NCI-H2227 (cell line): Measurements from ENCODE around the gene LYPD4.
A peak's percentile ranks its signal among the peaks of the same experiment; 100 is the strongest.
"Not testable (repeated sequence)": the region's sequence is repeated elsewhere in the genome, so short reads cannot be mapped to it uniquely, and the experiment has no call there.

ENCODE experiments used
- DNase-seq: peaks from one replicate; lab custom pipeline; 2025; ENCODE audit not compliant: unreplicated experiment; lab: John Stamatoyannopoulos, UW

Gene LYPD4

GRCh38 chr19:41875973-41876372, 31.5 kb upstream of the LYPD4 start:
- not testable (repeated sequence) for DNase-seq

GRCh38 chr19:41872775-41873647, 28.5 kb upstream of the LYPD4 start:
- peak; percentile 91 for DNase-seq

- DNase-seq: no peak
Measured at GRCh38 chr19:41872384-41872774, 27.9 kb upstream of the LYPD4 start.

DNA sequence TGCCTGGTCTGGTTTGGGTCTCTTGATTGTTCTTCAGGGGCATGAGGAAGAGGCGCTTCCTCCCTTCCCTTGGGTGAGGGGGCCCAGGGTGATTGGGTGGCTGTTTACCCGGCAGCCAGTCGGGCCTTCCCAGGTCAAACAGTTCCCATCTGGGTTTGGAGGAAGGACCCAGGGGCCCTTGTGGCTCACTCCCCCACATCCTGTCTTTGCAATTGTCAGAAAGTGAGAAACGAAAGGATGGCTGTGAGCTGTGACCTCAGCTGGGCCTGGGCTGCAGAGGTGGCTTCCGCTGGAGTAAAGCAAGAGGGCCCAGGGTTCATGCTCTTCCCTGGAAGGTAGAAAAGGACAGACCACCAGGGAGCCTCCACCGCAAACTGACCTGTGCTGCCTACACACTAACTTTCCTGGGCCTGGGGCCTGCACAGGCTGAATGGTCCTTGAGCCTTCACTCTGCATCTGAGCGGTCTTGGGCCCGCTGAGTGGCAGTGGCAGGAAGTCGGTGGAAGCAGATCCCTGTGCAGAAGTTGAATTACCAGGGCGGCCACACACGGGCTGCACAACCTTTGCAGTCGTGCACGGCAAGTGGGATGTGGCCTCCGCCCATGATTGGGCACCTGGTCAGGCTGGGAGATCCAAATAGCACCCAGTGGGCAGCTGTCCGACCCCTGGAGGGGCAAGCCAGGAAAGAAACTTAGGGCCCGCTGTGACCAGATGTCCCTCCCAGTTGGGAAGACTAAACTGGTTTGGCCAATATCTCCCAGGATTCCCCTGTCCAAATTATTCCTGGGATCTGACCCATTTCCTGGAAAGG, 27.3 kb upstream of the LYPD4 start:
- DNase-seq: no peak

GRCh38 chr19:41870401-41870873, 26.0 kb upstream of the LYPD4 start:
- peak; percentile 45 for DNase-seq

DNA sequence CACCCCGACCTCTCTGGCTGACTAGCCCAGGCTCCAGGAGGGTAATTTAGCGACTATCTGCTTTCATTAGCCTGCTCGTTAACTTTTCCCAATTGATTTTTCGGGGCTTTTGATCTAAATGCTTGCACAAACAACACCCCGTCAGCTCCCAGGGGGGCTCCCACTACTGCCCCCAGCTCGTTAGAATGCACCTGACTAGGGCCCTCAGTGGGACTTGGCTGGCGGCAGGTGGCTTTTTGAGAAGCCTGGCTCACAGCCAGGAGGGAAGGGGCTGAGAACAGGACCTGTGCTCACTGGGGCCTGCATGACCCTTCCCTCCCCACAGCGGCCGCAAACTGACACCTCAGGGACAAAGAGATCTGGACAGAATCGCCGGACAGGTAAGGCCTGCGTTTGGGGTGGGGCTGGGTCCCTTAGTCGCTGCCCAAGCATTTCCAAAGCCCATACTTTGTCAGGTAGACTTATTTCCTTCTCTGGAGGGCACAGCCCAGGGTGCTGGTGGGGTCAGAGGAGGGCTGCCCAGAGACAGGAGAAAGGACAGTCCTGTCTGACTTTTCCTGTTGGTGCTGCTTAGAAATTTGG, 25.0 kb upstream of the LYPD4 start:
- peak; percentile 55 for DNase-seq

DNA sequence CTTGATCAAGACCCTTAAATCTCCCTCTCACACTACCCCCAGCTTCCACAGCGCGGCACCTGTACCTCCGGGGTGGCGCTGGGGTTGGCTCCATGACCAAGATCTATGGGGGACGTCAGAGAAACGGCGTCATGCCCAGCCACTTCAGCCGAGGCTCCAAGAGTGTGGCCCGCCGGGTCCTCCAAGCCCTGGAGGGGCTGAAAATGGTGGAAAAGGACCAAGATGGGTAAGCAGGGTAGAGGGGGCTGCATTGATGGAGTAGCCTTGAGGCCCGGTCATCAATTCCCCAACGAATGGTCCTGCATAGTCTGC, 24.5 kb upstream of the LYPD4 start:
- DNase-seq: no peak

DNA sequence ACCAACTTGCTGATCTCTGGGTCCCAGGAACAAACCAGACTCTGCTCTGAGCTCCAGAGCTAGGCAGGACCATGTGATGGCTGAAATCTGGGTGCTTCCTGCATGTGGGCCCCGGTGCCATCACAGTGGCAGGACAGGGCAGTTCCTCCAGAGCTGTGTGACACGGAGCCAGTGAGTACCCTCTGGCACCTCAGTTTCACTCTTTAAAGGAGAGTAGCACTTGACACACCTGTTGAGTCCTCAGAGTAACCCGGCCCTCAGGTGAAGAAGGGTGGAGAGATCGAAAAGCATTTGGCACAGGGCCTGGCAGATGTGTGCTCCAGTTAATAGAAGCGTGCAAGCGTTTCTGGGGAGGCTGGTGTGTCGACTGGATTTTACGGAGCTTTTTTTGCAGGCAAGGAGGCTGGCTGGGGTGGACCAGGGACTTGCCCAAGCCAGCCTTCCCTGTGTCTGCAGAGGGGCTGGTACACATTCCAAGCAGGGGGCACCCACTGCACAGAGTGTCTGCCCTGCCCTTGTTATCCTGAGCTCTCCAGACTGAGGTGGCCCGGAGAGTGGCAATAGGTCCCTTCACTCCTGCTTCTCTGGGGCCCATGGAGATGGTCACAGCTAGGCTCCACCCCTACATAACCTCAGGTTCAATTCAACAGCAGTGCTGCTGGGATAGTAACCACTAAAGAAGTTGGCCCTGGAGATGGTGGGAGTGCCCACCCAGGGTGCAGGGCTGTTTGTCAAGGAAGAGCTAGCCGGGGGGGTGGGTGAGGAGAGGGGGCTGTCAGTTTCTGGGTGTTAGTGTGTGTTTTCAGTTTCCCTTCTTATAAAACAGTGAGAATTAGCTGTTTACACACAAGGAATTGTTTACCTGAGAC, 23.9 kb upstream of the LYPD4 start:
- no peak for DNase-seq

DNA sequence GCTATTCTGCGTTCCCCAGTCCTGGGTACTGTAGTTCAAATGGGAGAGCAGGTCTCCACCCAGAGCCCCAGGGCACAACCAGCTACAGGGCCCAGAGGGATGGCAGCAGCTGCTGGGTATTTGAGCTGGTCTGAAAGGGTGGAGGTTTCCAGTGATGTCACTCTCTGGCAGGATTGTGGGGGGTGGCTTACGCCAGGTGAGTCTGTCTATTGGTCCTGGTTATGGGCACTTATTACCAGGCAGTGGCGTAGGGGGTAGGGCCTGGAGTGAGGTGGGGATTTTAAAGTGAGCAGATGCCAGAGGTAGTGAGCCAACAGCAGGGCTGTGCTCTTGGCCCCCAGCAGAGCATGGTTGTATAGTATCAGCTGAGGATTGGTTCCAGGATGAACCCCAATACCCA, 21.8 kb upstream of the LYPD4 start:
- no peak for DNase-seq

GRCh38 chr19:41864374-41864773, 19.9 kb upstream of the LYPD4 start:
- no peak for DNase-seq

DNA sequence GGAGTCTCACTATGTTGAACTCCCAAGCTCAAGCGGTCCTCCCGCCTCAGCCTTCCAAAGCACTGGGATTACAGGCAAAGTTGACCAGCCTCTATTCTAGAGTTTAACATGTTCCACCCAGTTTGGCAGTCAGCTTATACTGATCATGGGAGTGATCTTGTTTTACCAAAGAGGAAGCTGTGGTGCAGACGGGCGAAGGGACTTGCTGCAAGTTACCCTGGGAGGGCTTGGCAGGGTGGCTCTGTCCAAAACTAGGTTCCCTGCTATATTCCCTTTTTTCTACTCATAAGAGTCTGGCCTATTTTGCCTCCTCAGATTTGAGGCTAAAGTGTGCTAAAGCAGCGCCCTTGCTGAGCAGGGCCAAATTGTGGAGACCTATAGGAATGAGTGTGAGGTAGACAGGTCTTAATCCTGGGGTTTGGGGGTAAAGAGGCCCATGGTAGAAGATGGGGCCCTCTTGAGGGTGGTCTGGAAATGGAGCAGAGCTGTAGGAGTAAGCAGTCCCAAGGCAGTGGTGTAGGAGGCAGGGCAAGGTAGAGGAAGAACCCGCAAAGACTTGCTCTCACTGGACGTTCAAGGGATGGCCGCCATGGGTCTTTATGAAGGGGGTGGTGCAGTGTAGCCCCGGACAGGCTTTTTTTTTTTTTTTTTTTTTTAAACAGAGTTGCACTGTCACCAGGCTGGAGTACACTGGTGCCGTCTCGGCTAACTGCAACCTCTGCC, 18.9 kb upstream of the LYPD4 start:
- no peak for DNase-seq

- DNase-seq: no peak
Measured at GRCh38 chr19:41862445-41862986, 18.0 kb upstream of the LYPD4 start.

GRCh38 chr19:41861846-41862245, 17.4 kb upstream of the LYPD4 start:
- DNase-seq: no peak

DNA sequence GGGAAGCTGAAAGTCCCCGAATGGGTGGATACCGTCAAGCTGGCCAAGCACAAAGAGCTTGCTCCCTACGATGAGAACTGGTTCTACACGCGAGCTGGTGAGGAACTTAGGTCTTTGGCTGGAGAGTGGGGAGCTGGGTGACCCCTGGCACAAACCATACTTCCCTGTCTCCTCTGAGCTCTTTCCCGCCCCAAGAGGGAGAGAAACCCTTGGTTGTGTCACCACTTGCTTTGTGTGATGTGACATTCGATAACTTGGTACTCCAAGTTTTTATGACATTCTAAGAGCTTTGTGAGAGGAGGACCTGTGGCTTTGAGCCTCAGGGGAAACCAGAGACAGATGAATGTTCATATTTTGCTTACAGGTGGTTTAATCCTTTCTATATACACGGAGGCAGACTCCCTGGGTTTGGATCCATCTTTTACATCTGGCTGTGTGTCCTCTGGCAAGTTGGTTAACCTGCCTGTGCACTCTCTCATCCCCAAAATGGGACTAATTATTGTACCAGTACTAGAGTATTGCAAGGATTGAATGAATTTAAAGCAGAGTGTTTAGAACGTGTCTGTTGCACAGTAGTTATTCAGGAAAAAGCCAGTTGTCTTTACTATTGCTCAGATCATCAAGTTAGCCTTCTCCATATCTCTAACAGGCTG, 16.8 kb upstream of the LYPD4 start:
- DNase-seq: no peak

DNA sequence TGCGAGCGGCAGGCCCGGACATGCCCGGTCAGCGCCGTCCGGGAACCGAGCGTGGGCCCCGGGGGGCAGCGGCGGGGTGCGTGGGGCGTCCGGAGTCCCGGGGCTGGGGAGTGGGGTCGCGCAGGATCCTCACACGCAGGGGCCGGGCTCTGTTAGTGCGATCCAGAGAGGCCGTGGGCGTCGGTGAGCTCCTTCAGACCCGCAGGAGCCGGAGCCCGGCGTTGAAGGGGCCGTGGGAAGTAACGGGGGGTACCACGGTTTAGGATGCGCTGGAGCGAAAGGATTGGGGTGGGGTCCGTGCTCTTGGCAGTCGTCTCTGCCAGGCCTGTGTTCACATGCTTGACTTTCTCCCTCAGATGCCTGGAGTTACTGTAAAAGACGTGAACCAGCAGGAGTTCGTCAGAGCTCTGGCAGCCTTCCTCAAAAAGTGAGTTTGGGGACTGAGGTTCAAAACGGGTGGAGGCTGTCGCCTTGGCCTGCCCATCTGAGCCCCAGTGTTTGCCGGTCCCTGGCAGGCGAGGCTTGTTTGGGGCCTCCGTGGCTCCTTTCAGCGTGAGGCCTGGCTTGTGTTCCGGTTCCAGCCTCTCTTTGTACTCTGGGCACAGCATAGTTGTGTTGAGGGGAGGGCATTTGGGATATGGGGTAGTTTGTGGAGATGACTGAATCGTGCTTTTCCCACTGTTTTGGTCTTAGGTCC, 16.1 kb upstream of the LYPD4 start:
- peak; percentile 76 for DNase-seq

- DNase-seq: peak; percentile 100
Measured at GRCh38 chr19:41859618-41860418, 15.3 kb upstream of the LYPD4 start, which contains the start of gene RPS19. TSS of gene RPS19 (plus strand) at chr19:41860255. CDS start at chr19:41860775, 520 bp downstream.

GRCh38 chr19:41859213-41859617, 14.7 kb upstream of the LYPD4 start:
- no peak for DNase-seq

DNA sequence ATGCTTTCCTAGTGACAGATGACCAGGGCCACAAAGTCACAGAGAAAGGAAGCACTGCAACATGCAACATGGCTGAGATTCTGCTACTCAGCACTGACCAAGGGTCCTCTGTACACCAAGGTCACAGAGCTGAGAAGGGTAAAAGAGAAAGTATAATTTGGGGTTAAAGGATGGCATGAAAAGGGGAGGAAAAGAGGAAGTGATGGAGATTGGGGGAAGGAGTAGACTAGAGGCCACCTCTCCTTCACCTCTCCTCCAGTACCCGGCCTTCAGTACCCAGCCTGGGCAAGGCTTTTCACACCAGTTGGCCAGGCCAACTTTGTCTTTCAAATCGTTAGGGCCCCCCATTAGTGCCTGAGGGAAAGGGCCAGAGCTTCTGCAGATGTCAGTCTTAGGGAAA, 9.3 kb upstream of the LYPD4 start:
- no peak for DNase-seq
